ENCODE results near the gene CD164.

DNA sequence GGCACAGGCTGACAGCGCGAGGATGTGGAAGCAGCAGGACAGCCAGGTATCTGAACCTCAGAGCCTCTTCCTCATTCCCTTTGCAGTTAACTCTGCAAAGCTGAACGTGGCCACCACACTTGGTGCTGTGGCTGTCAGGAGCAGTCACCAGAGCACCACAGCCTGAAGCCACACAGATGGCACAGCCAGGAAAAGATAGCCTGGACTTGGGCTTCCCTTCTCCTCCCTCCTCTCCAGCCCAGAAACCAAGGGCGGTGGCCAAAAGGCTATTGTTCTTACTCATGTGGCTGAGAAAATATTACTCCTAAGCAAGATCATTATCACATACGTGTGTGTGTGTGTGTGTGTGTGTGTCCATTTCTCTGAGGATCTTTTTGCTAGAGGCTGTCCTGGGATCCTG lies 39.8 kb downstream of the CD164 start:
- TF ChIP-seq, protein P1, sequence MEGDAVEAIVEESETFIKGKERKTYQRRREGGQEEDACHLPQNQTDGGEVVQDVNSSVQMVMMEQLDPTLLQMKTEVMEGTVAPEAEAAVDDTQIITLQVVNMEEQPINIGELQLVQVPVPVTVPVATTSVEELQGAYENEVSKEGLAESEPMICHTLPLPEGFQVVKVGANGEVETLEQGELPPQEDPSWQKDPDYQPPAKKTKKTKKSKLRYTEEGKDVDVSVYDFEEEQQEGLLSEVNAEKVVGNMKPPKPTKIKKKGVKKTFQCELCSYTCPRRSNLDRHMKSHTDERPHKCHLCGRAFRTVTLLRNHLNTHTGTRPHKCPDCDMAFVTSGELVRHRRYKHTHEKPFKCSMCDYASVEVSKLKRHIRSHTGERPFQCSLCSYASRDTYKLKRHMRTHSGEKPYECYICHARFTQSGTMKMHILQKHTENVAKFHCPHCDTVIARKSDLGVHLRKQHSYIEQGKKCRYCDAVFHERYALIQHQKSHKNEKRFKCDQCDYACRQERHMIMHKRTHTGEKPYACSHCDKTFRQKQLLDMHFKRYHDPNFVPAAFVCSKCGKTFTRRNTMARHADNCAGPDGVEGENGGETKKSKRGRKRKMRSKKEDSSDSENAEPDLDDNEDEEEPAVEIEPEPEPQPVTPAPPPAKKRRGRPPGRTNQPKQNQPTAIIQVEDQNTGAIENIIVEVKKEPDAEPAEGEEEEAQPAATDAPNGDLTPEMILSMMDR (IDR thresholded peaks at IDR 0.05; ENCODE audit: low read depth, low read length) = no peak
- TF ChIP-seq, protein P2, sequence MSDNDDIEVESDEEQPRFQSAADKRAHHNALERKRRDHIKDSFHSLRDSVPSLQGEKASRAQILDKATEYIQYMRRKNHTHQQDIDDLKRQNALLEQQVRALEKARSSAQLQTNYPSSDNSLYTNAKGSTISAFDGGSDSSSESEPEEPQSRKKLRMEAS (IDR thresholded peaks at IDR 0.05; ENCODE audit: low read depth, low read length) = no peak
- no peak for TF ChIP-seq POLR2A (IDR thresholded peaks at IDR 0.05; ENCODE audit: extremely low read depth, insufficient read length)
